H1 (cell line): Measurements from ENCODE around the gene CHST9. TPM values are rescaled to one million over a fixed set of nuclear protein-coding genes. Genes with fewer than 3 reads are reported as not detected.

ENCODE experiments used
- CTCF ChIA-PET: fragments of 300-600 bp; sonication (Branson Sonifier 250); formaldehyde crosslinking; loops from one replicate; lab custom pipeline; 2021; ENCODE audit not compliant: partially characterized antibody; lab: Charles Lee
- POLR2A ChIA-PET: fragments of 300-600 bp; sonication (Branson Sonifier 250); formaldehyde crosslinking; loops from one replicate; lab custom pipeline; 2021; ENCODE audit warnings: inconsistent platforms; ENCODE audit not compliant: partially characterized antibody; lab: Charles Lee
- DNase-seq, 2 experiments: peaks; one replicate each; pipeline versions ENCODE4 v3.0.0 to v3.0.0-alpha.2; 2010 to 2022; ENCODE audit warnings: low spot score in 2 of 2, low read depth in 1 of 2, mixed read lengths in 1 of 2
- FAIRE-seq: peaks from 2 replicates; lab custom pipeline; 2011; peaks lifted over from hg19 to GRCh38; lab: Jason Lieb, UNC
- H2AFZ ChIP-seq: 2 replicates; pipeline ENCODE4 v1.8.1; 2012; ENCODE audit warnings: low read length, inconsistent platforms
- H2AK5ac ChIP-seq: 2 replicates; pipeline ENCODE4 v1.6.1; 2013; ENCODE audit warnings: low read depth, low read length
- H2BK120ac ChIP-seq: replicated peaks from 2 replicates; pipeline ENCODE3; 2013; ENCODE audit warnings: low read depth, low read length, inconsistent platforms
- H2BK12ac ChIP-seq: 2 replicates; pipeline ENCODE4 v1.6.1; 2013; ENCODE audit warnings: low read depth, low read length
- H2BK15ac ChIP-seq: 2 replicates; pipeline ENCODE4 v1.6.1; 2013; ENCODE audit warnings: low read length
- H2BK20ac ChIP-seq: 2 replicates; pipeline ENCODE4 v1.6.1; 2013; ENCODE audit warnings: low read length
- H2BK5ac ChIP-seq: 2 replicates; pipeline ENCODE4 v1.6.1; 2013; ENCODE audit warnings: low read depth, low read length
- H3K14ac ChIP-seq: 2 replicates; pipeline ENCODE4 v1.6.1; 2013; ENCODE audit warnings: inconsistent platforms; ENCODE audit not compliant: insufficient read length
- H3K18ac ChIP-seq: 2 replicates; pipeline ENCODE4 v1.6.1; 2013; ENCODE audit warnings: low read length; ENCODE audit errors: extremely low read depth
- H3K23ac ChIP-seq: 2 replicates; pipeline ENCODE4 v1.6.1; 2013; ENCODE audit warnings: inconsistent platforms; ENCODE audit not compliant: insufficient read length
- H3K23me2 ChIP-seq: 2 replicates; pipeline ENCODE4 v1.6.1; 2013; ENCODE audit warnings: low read depth, low read length
- H3K27ac ChIP-seq: 2 replicates; pipeline ENCODE4 v1.6.1; 2011; ENCODE audit warnings: low read depth, low read length, inconsistent platforms
- H3K27me3 ChIP-seq, 4 experiments: replicated peaks in 1 of 4; 1 replicate in 1 of 4; 2 replicates in 3 of 4; pipeline versions ENCODE4 v1.6.1 to v1.8.1; 2011 to 2013; ENCODE audit warnings: low read length in 3 of 4, mild to moderate bottlenecking in 3 of 4, inconsistent platforms in 2 of 4, mixed read lengths in 2 of 4, moderate library complexity in 1 of 4; ENCODE audit not compliant: control insufficient read depth in 3 of 4, insufficient read depth in 3 of 4; ENCODE audit errors: extremely low read depth in 1 of 4
- H3K36me3 ChIP-seq, 4 experiments: 2 replicates each; pipeline versions ENCODE4 v1.6.1 to v1.8.1; 2011 to 2013; ENCODE audit warnings: mild to moderate bottlenecking in 4 of 4, low read length in 3 of 4, moderate library complexity in 2 of 4, control low read depth in 1 of 4, inconsistent platforms in 1 of 4; ENCODE audit not compliant: insufficient read depth in 4 of 4, control insufficient read depth in 2 of 4
- H3K4ac ChIP-seq: replicated peaks from 2 replicates; pipeline ENCODE3; 2013; ENCODE audit warnings: low read length, low read depth, mixed read lengths, inconsistent platforms; ENCODE audit not compliant: insufficient read length
- H3K4me1 ChIP-seq, 4 experiments: replicated peaks in 1 of 4; 1 replicate in 1 of 4; 2 replicates in 3 of 4; pipeline versions ENCODE4 v1.6.1 to v1.8.1; 2011 to 2013; ENCODE audit warnings: low read length in 3 of 4, inconsistent platforms in 2 of 4, mixed read lengths in 1 of 4; ENCODE audit not compliant: insufficient read depth in 4 of 4, control insufficient read depth in 3 of 4
- H3K4me2 ChIP-seq, 2 experiments: 2 replicates each; pipeline versions ENCODE4 v1.6.1 to v1.8.1; 2011 to 2013; ENCODE audit warnings: low read depth in 2 of 2, low read length in 2 of 2, control low read depth in 1 of 2, inconsistent platforms in 1 of 2, mild to moderate bottlenecking in 1 of 2; ENCODE audit not compliant: insufficient read depth in 1 of 2
- H3K4me3 ChIP-seq, 4 experiments: fragments of 200-600, 300-600 bp in 1 of 4; sonication (generic), shearing (Covaris generic), sonication (Bioruptor Twin) in 1 of 4; 2 replicates each; pipeline versions ENCODE4 v1.5.1 to v1.8.1; 2011 to 2016; ENCODE audit warnings: low read length in 4 of 4, low read depth in 3 of 4, control low read depth in 2 of 4, inconsistent platforms in 2 of 4, mild to moderate bottlenecking in 2 of 4, mixed read lengths in 1 of 4, moderate library complexity in 1 of 4; ENCODE audit not compliant: insufficient read depth in 2 of 4; ENCODE audit errors: extremely low read depth in 1 of 4
- H3K56ac ChIP-seq: replicated peaks from 2 replicates; pipeline ENCODE3; 2013; ENCODE audit warnings: low read depth, mild to moderate bottlenecking, mixed read lengths, low read length, inconsistent platforms; ENCODE audit not compliant: insufficient read length
- H3K79me1 ChIP-seq: 2 replicates; pipeline ENCODE4 v1.6.1; 2013; ENCODE audit warnings: low read depth, low read length, control low read depth
- H3K79me2 ChIP-seq, 2 experiments: 2 replicates each; pipeline versions ENCODE4 v1.6.1 to v1.8.1; 2012 to 2013; ENCODE audit warnings: low read length in 2 of 2, mild to moderate bottlenecking in 2 of 2, inconsistent platforms in 1 of 2; ENCODE audit not compliant: insufficient read depth in 2 of 2, control insufficient read depth in 1 of 2
- H3K9ac ChIP-seq, 4 experiments: replicated peaks in 1 of 4; 1 replicate in 1 of 4; 2 replicates in 3 of 4; pipeline versions ENCODE4 v1.6.1 to v1.8.1; 2011 to 2013; ENCODE audit warnings: low read depth in 3 of 4, low read length in 3 of 4, control low read depth in 2 of 4, mild to moderate bottlenecking in 2 of 4, moderate library complexity in 2 of 4, inconsistent platforms in 1 of 4; ENCODE audit errors: extremely low read depth in 1 of 4
- H3K9me3 ChIP-seq, 2 experiments: 2 replicates each; pipeline versions ENCODE4 v1.6.1 to v1.8.1; 2012 to 2013; ENCODE audit warnings: mild to moderate bottlenecking in 2 of 2, moderate library complexity in 2 of 2, control low read depth in 1 of 2, inconsistent platforms in 1 of 2, low read depth in 1 of 2, low read length in 1 of 2, mixed read lengths in 1 of 2; ENCODE audit not compliant: insufficient read depth in 2 of 2
- H4K20me1 ChIP-seq, 2 experiments: replicated peaks in 1 of 2; 2 replicates each; pipeline versions ENCODE3 to v1.8.1; 2011 to 2013; ENCODE audit warnings: inconsistent platforms in 2 of 2, low read length in 2 of 2, mild to moderate bottlenecking in 1 of 2; ENCODE audit not compliant: insufficient read depth in 2 of 2, control insufficient read depth in 1 of 2
- H4K5ac ChIP-seq: 2 replicates; pipeline ENCODE4 v1.6.1; 2013; ENCODE audit warnings: low read length, low read depth, mixed read lengths, inconsistent platforms; ENCODE audit not compliant: insufficient read length
- H4K8ac ChIP-seq: 2 replicates; pipeline ENCODE4 v1.8.0; 2013; ENCODE audit warnings: mild to moderate bottlenecking, moderate library complexity, low read length, inconsistent platforms; ENCODE audit not compliant: insufficient read depth; ENCODE audit errors: extremely low read depth
- H4K91ac ChIP-seq: replicated peaks from 2 replicates; pipeline ENCODE3; 2013; ENCODE audit warnings: low read length, mixed read lengths, inconsistent platforms; ENCODE audit not compliant: insufficient read length
- CHD2 ChIP-seq: IDR thresholded peaks from 2 replicates; pipeline ENCODE4 v1.6.1; 2012; ENCODE audit warnings: low read length, improper control_type of control experiment
- GABPA ChIP-seq: IDR thresholded peaks from 2 replicates; pipeline ENCODE4 v1.6.1; 2011; ENCODE audit warnings: mild to moderate bottlenecking, low read length, moderate library complexity, borderline replicate concordance; ENCODE audit not compliant: insufficient read depth
- HDAC6 ChIP-seq: IDR thresholded peaks from one replicate; pipeline ENCODE4 v1.7.1; 2012; ENCODE audit warnings: low read depth, mild to moderate bottlenecking, inconsistent platforms, low read length, moderate library complexity
- JUN ChIP-seq: IDR thresholded peaks from 2 replicates; pipeline ENCODE4 v1.6.1; 2011; ENCODE audit warnings: low read depth, mild to moderate bottlenecking, improper control_type of control experiment, low read length
- JUND ChIP-seq: IDR thresholded peaks from 2 replicates; pipeline ENCODE4 v1.6.1; 2011; ENCODE audit warnings: mild to moderate bottlenecking, improper control_type of control experiment, low read length
- KDM1A ChIP-seq: fragments of 200-600, 300-600 bp; sonication (generic); IDR thresholded peaks from 2 replicates; pipeline ENCODE4 v1.7.1; 2016; ENCODE audit warnings: mild to moderate bottlenecking, low read length, borderline replicate concordance
- KDM5A ChIP-seq: fragments of 200-600 bp; IDR thresholded peaks from 2 replicates; pipeline ENCODE4 v1.7.1; 2012; ENCODE audit warnings: mild to moderate bottlenecking, low read length, inconsistent platforms, mixed read lengths
- PHF8 ChIP-seq: fragments of 200-600 bp; sonication (generic); conservative IDR thresholded peaks from 2 replicates; pipeline ENCODE4 v1.7.1; 2012; ENCODE audit warnings: low read depth, mild to moderate bottlenecking, inconsistent platforms, low read length, moderate library complexity
- RBBP5 ChIP-seq: IDR thresholded peaks from 2 replicates; pipeline ENCODE4 v1.7.1; 2012; ENCODE audit warnings: low read depth, mild to moderate bottlenecking, inconsistent platforms, low read length, moderate library complexity, borderline replicate concordance
- RFX5 ChIP-seq: IDR thresholded peaks from 2 replicates; pipeline ENCODE4 v1.6.1; 2011; ENCODE audit warnings: low read depth, low read length, improper control_type of control experiment, borderline replicate concordance
- RXRA ChIP-seq: IDR thresholded peaks from 2 replicates; pipeline ENCODE4 v1.6.1; 2011; ENCODE audit warnings: low read depth, mild to moderate bottlenecking, low read length, moderate library complexity; ENCODE audit not compliant: insufficient read depth
- WGBS, 2 experiments: shearing (Covaris generic) in 1 of 2; methylation state at CpG; one replicate each; pipeline versions ENCODE4 v1.1.6 to v1.1.7; 2013 to 2015; ENCODE audit warnings: low lambda C conversion rate in 2 of 2, mixed read lengths in 2 of 2, inconsistent platforms in 1 of 2, low coverage in 1 of 2, missing lambda C conversion rate in 1 of 2; ENCODE audit not compliant: insufficient replicate concordance in 2 of 2, insufficient coverage in 1 of 2, insufficient read length in 1 of 2; ENCODE audit errors: extremely low coverage in 1 of 2, missing lambda C conversion rate in 1 of 2; 5-methylcytosine and 5-hydroxymethylcytosine counted together
- polyA plus RNA-seq, 7 experiments: library from polyadenylated mRNA; depleted of rRNA in 3 of 7; stranded (reverse) in 5 of 7; unstranded in 2 of 7; fragments of >200 nt in 5 of 7; fragments of 200-250 nt in 2 of 7; gene quantifications; 1 replicate in 5 of 7; 2 replicates in 1 of 7; 4 replicates in 1 of 7; pipeline versions ENCODE4 v1.2.1 to v1.2.3, GENCODE V29; 2011 to 2013; ENCODE audit warnings: missing spikeins in 2 of 7, mixed read lengths in 2 of 7
- total RNA-seq: library from RNA; stranded (reverse); fragmentation: NEBNext Ultra II Directional; extraction: Animal tissue kit (Norgen Biotek cat#: 25700); gene quantifications from 2 replicates; pipeline ENCODE4 v1.2.1, GENCODE V29; 2021
- TF ChIP-seq, protein P1 (sequence below): IDR thresholded peaks from 2 replicates; pipeline ENCODE4 v1.6.1; 2011; ENCODE audit warnings: low read length, improper control_type of control experiment
- TF ChIP-seq, protein P2 (sequence below): IDR thresholded peaks from 2 replicates; pipeline ENCODE4 v1.6.1; 2012; ENCODE audit warnings: inconsistent platforms

CHST9 gene
- total and polyA plus RNA-seq, 2 of the 8 experiments (the other 6 are each of a cell fraction or from before 2014, with no cell fraction given): 3.2 to 24.3 TPM

DNA sequence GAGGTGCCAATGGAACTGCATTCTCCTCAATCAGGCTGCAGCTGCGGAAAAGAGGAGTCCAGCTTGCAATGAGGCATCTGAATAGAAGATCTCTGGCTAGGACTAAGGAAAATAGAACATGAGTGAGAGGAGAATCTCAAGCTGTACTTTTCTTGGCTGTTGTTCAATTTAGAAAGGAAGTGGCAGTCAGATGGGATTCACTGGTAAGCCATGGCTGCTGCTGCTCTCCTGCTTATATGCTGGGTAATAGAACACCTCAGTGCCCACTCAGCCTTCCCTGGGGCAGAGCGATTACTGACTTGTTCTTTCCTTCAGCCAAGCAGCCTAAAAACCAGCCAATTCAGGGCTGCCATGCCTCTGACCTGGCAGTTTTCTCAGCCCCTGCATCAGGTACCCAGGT is 17.6 kb upstream of the CHST9 start:
- Histone ChIP-seq H2BK120ac (no peak overlapping the region), H4K8ac (no peak overlapping the region), H3K4ac (no peak overlapping the region), H2AK5ac (no peak overlapping the region), H2BK5ac (no peak overlapping the region), H3K4me1 (peaks cover 0 to 3% (median 0%) of the 10 kb centered on the region in 4 experiments; a peak in 1 of 7 replicates), H3K9ac (no peak overlapping the region), H3K23ac (no peak overlapping the region), H3K79me1 (no peaks in the 10 kb centered on the region), H2BK12ac (no peak overlapping the region; the same call in 1 of the 2 replicates), H3K27me3 (no peaks in the 10 kb centered on the region), H3K4me2 (no peak overlapping the region), H3K23me2 (no peaks in the 10 kb centered on the region), H2BK20ac (no peak overlapping the region), H3K79me2 (no peaks in the 10 kb centered on the region), H2BK15ac (no peak overlapping the region), H3K14ac (no peak overlapping the region), H3K4me3 (no peak overlapping the region), H4K20me1 (no peaks in the 10 kb centered on the region), H4K5ac (no peak overlapping the region), H3K18ac (no peak overlapping the region), H4K91ac (no peak overlapping the region), H3K56ac (no peak overlapping the region), H2AFZ (no peak overlapping the region), H3K9me3 (no peaks in the 10 kb centered on the region), H3K27ac (no peak overlapping the region), H3K36me3 (no peaks in the 10 kb centered on the region)
- FAIRE-seq: no peak
- DNase-seq: no peak
- 85% methylated on average over 2 of the region's 2 CpGs; no CpG with 5 or more reads in 1 of the 2 experiments for WGBS, 2 experiments
- CTCF ChIA-PET: interaction anchor here (0.7 to 1.6 kb wide), 3 partner anchors 11 to 197 kb away, joined by 3 to 5 read pairs (median 4); no protein-coding TSS in a partner anchor
- no peak for TF ChIP-seq RXRA
- TF ChIP-seq, protein P1, sequence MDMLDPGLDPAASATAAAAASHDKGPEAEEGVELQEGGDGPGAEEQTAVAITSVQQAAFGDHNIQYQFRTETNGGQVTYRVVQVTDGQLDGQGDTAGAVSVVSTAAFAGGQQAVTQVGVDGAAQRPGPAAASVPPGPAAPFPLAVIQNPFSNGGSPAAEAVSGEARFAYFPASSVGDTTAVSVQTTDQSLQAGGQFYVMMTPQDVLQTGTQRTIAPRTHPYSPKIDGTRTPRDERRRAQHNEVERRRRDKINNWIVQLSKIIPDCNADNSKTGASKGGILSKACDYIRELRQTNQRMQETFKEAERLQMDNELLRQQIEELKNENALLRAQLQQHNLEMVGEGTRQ: no peak
- no peak for TF ChIP-seq RFX5
- TF ChIP-seq HDAC6: no peak
- TF ChIP-seq GABPA: no peak
- TF ChIP-seq JUN: no peak
- TF ChIP-seq PHF8: no peak
- no peak for TF ChIP-seq JUND
- no peak for TF ChIP-seq KDM1A
- TF ChIP-seq KDM5A: no peak
- TF ChIP-seq RBBP5: no peak
- TF ChIP-seq CHD2: no peak
- TF ChIP-seq, protein P2, sequence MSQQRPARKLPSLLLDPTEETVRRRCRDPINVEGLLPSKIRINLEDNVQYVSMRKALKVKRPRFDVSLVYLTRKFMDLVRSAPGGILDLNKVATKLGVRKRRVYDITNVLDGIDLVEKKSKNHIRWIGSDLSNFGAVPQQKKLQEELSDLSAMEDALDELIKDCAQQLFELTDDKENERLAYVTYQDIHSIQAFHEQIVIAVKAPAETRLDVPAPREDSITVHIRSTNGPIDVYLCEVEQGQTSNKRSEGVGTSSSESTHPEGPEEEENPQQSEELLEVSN: no peak
- POLR2A ChIA-PET: no interaction called here
